ENCODE data around the gene STK10. TPM values are rescaled to one million over a fixed set of nuclear protein-coding genes. Genes with fewer than 3 reads are reported as not detected.

The STK10 gene
- total and polyA plus RNA-seq, 9 of the 15 experiments (the other 6 are each of a cell fraction or from before 2014, with no cell fraction given) = 0.30 to 6.7 (median 2.4) TPM

DNA sequence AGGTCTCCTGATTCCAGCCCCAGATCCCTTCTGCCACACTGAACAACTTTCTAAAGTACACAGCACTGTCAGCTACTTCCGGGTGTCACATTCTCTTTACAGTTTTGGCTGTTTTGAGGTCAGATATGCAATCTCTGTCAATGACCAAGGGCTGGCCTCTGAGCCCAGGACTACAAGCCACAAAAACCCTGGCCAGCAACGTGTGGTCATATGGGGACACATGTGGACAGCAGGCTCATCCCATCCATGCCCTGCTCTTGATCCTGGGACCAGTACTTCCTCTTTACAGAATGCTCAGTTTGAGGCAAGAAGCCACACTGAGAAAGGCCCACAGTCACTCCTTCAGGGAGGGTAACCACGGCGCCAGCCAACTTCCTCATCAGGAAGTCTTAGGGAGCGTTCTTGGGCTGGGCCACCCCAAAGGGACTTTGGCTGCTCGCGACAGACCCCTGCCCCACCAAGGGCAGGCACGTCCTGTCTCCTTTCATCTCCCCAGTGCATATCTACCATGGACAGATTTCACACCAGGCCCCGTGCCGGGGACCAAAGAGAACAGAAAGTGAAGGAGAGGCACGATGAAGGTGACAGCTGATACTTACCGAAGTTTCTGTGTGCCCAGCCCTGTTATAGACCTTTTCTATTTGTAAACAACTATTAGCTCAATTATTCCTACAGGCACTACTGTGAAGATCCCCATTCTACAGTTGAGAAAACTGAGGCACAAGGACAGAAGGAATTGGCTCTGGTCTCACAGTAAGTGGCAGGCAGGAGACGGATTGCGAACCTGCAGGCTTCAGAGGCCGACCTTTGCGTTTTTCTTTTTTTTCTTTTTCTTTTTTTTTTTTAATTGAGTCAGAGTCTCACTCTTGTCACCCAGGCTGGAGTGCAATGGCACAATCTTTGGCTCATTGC is 37.3 kb downstream of the STK10 start (continued):
- TF ChIP-seq FOXK2 (conservative IDR thresholded peaks at IDR 0.05 in 1 of 2, IDR thresholded peaks at IDR 0.05 in 1 of 2; ENCODE audit: low read depth in 2 of 2) (peak in 1 of 2 experiments; percentile 57; a peak in 2 of 4 replicates), HES1 (IDR thresholded peaks at IDR 0.05; ENCODE audit: low read depth) (peak; percentile 92), NRF1 (conservative IDR thresholded peaks at IDR 0.05 in 1 of 2, IDR thresholded peaks at IDR 0.05 in 1 of 2) (0 out of 4 replicates have a peak, but pooled peaks have one; percentile 24 to 41), MEIS2 (IDR thresholded peaks at IDR 0.05; ENCODE audit: partially characterized antibody) (peak; percentile 65), SRF (CRISPR knock-in tag; IDR thresholded peaks at IDR 0.05) (peak in 1 of 2 experiments; percentile 16; a peak in 1 of 4 replicates), ZNF318 (IDR thresholded peaks at IDR 0.05; ENCODE audit: borderline replicate concordance in 1 of 2, low read depth in 1 of 2) (peak in 1 of 2 experiments; percentile 51; a peak in 1 of 4 replicates), MAZ (CRISPR knock-in tag; conservative IDR thresholded peaks at IDR 0.05 in 1 of 2, IDR thresholded peaks at IDR 0.05 in 1 of 2) (0 out of 4 replicates have a peak, but pooled peaks of 1 of the 2 experiments have one; percentile 28), MNT (conservative IDR thresholded peaks at IDR 0.05) (peak in 1 of 2 experiments; percentile 58; a peak in 2 of 4 replicates), ZBTB1 (CRISPR knock-in tag; IDR thresholded peaks at IDR 0.05; ENCODE audit: borderline replicate concordance, low read depth) (peak; percentile 99)
- TF ChIP-seq, protein P1, sequence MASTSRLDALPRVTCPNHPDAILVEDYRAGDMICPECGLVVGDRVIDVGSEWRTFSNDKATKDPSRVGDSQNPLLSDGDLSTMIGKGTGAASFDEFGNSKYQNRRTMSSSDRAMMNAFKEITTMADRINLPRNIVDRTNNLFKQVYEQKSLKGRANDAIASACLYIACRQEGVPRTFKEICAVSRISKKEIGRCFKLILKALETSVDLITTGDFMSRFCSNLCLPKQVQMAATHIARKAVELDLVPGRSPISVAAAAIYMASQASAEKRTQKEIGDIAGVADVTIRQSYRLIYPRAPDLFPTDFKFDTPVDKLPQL (IDR thresholded peaks at IDR 0.05; ENCODE audit: extremely low read depth, insufficient read length) = no peak
- TF ChIP-seq, protein P2, sequence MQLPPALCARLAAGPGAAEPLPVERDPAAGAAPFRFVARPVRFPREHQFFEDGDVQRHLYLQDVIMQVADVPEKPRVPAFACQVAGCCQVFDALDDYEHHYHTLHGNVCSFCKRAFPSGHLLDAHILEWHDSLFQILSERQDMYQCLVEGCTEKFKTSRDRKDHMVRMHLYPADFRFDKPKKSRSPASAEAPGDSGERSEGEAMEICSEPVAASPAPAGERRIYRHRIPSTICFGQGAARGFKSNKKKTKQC (CRISPR knock-in tag; IDR thresholded peaks at IDR 0.05) = no peak
